T-helper 1 cell treated with Interleukin-12 subunit alpha and Interleukin-12 subunit beta and Interleukin-4 antibody, amounts not matched to agents 30 μg/mL and 1 μg/mL, for 36 hours (primary cell): ENCODE data around the gene NLRP1.

Experiments
- H3K27ac Mint-ChIP-seq: one replicate; pipeline ENCODE4 v1.8.0; 2021; ENCODE audit warnings: mild to moderate bottlenecking, mixed read lengths
- H3K27me3 Mint-ChIP-seq: one replicate; pipeline ENCODE4 v1.8.0; 2021; ENCODE audit warnings: low read depth, mixed read lengths
- H3K36me3 Mint-ChIP-seq: one replicate; pipeline ENCODE4 v1.8.0; 2021; ENCODE audit warnings: low read depth, mixed read lengths
- H3K4me1 Mint-ChIP-seq: one replicate; pipeline ENCODE4 v1.8.0; 2021; ENCODE audit warnings: low read depth, mixed read lengths
- H3K4me3 Mint-ChIP-seq: one replicate; pipeline ENCODE4 v1.8.0; 2021; ENCODE audit warnings: mild to moderate bottlenecking, moderate library complexity, mixed read lengths
- H3K9me3 Mint-ChIP-seq: one replicate; pipeline ENCODE4 v1.8.0; 2021; ENCODE audit warnings: mixed read lengths

Gene NLRP1

GRCh38 chr17:5605452-5605851, 21.1 kb upstream of the NLRP1 start:
- Mint-ChIP-seq H3K27ac (no peak overlapping the region), H3K4me3 (no peak overlapping the region), H3K36me3 (no peaks in the 10 kb centered on the region), H3K4me1 (peaks cover 2% of the 10 kb centered on the region), H3K9me3 (no peaks in the 10 kb centered on the region), H3K27me3 (peaks cover 33% of the 10 kb centered on the region)

DNA sequence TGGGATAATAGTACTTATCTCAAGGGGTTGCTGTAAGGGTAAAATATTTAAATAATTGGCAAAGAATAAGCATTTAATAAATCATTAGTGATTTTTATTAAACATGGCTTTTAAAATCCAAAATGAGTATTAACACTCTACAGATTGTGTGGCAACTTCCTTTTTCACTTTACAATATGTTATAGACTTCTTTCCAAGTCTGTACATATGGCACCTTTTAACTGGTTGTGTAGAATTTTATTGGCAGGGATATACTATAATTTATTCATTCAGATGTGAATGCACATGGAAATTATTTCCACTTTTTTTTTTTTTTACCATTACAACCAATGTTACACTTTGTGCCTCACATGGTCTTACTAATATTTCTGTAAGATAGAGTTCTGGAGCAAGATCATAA, 15.7 kb upstream of the NLRP1 start:
- H3K9me3 Mint-ChIP-seq, result no peaks in the 10 kb centered on the region
- H3K27ac Mint-ChIP-seq, result no peak overlapping the region
- no peak overlapping the region for H3K4me3 Mint-ChIP-seq
- no peaks in the 10 kb centered on the region for H3K36me3 Mint-ChIP-seq
- H3K4me1 Mint-ChIP-seq, result no peaks in the 10 kb centered on the region
- peaks cover 53% of the 10 kb centered on the region for H3K27me3 Mint-ChIP-seq

DNA sequence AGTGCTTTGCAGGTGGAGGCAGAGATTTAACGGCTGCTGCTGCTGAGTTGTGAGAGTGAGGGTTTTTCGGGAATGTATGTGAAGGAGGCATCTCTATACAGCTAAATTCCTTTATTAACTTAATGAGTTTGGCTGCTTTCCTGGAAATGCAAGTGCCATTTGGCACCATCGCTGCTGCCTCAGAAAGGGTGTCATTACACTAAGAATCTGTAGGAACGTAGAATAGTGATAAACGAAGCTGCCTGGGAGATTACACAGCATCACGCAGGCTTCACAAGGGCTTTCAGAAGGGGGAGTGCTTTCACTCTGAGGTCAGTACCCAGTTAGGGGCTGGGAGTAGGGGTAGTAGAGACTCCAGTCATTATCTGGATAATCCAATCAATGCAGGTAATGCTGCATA, 14.1 kb upstream of the NLRP1 start:
- Mint-ChIP-seq H3K36me3 (no peaks in the 10 kb centered on the region), H3K27ac (no peak overlapping the region), H3K9me3 (no peaks in the 10 kb centered on the region), H3K4me1 (no peaks in the 10 kb centered on the region), H3K4me3 (no peak overlapping the region), H3K27me3 (peaks cover 53% of the 10 kb centered on the region)

DNA sequence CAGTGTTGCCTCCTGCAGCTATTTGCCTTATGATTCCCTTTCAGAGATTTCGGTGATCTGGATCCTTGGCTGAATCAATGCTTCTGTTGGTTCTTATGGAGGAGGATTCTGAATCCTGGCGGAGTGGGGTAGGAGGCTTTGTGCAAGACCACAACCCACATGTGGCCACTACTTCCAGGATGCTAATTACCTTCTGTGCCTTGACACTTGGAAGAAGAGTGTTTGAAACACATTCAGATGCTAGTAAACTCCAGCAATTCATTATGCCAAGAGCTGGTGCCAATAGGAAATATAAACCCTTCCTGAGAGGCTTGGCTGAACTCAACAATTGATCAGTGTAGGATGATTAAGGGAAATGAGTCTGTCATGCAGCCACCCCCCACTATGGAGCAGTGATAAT, 12.1 kb upstream of the NLRP1 start:
- Mint-ChIP-seq H3K27me3 (peaks cover 53% of the 10 kb centered on the region), H3K27ac (no peak overlapping the region)

DNA sequence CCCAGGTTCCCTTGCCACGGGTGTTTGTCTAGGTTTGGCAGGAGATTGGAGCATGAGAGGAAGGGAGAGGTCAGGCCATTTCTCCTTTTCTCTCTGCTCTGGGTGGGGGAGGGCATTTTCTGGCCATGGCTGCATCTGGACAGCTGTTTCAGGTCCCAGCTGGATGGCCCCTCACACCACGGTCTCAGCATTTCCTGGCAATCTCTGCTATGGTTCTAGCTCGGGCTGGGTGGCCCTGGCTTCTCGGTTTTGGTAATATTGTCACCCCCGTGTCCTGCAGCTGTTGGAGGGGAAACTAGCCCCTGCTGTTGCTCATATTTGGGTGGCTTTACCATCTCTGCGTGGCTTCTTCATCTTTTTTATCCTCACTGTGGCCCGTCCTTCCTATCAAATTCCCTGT, 11.5 kb upstream of the NLRP1 start:
- Mint-ChIP-seq H3K36me3 (no peaks in the 10 kb centered on the region), H3K4me1 (no peaks in the 10 kb centered on the region), H3K27me3 (peaks cover 47% of the 10 kb centered on the region), H3K27ac (no peak overlapping the region), H3K9me3 (no peaks in the 10 kb centered on the region), H3K4me3 (no peak overlapping the region)

More for the DNA sequence above, 12.1 kb upstream of the NLRP1 start:
- Mint-ChIP-seq H3K4me3 (no peak overlapping the region), H3K9me3 (no peaks in the 10 kb centered on the region), H3K36me3 (no peaks in the 10 kb centered on the region), H3K4me1 (no peaks in the 10 kb centered on the region)

GRCh38 chr17:5592382-5592781, 8.1 kb upstream of the NLRP1 start:
- no peaks in the 10 kb centered on the region for H3K9me3 Mint-ChIP-seq
- H3K27me3 Mint-ChIP-seq, result peaks cover 30% of the 10 kb centered on the region
- no peak overlapping the region for H3K27ac Mint-ChIP-seq
- no peaks in the 10 kb centered on the region for H3K36me3 Mint-ChIP-seq
- peaks cover under 1% of the 10 kb centered on the region for H3K4me1 Mint-ChIP-seq
- H3K4me3 Mint-ChIP-seq, result no peak overlapping the region

DNA sequence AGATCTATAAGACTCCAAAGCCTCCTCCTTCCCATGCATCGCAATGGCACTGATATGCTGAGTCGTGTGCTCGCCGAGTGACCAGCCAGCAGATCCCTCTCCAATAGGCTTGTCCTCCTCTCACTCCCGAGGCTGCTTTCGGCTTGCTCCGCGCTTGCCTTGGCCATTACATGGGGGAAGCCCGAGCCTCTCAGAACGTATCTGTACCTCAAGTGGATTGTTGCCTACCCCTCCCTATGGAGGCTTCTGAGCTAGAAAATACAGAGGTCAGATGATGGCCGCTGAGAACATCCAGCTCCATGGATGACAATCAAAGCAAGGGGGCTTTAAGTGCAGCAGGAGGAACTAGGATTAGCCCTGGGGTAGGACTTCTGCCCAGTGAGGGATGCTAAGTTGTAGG, 7.7 kb upstream of the NLRP1 start:
- Mint-ChIP-seq H3K36me3 (no peaks in the 10 kb centered on the region), H3K27me3 (peaks cover 29% of the 10 kb centered on the region), H3K4me1 (peaks cover 5% of the 10 kb centered on the region), H3K4me3 (no peak overlapping the region), H3K27ac (no peak overlapping the region), H3K9me3 (no peaks in the 10 kb centered on the region)

GRCh38 chr17:5588584-5588983, 4.3 kb upstream of the NLRP1 start:
- Mint-ChIP-seq H3K4me3 (no peak overlapping the region), H3K36me3 (no peaks in the 10 kb centered on the region), H3K4me1 (peaks cover 31% of the 10 kb centered on the region), H3K9me3 (no peaks in the 10 kb centered on the region), H3K27me3 (peaks cover 9% of the 10 kb centered on the region), H3K27ac (no peak overlapping the region)

DNA sequence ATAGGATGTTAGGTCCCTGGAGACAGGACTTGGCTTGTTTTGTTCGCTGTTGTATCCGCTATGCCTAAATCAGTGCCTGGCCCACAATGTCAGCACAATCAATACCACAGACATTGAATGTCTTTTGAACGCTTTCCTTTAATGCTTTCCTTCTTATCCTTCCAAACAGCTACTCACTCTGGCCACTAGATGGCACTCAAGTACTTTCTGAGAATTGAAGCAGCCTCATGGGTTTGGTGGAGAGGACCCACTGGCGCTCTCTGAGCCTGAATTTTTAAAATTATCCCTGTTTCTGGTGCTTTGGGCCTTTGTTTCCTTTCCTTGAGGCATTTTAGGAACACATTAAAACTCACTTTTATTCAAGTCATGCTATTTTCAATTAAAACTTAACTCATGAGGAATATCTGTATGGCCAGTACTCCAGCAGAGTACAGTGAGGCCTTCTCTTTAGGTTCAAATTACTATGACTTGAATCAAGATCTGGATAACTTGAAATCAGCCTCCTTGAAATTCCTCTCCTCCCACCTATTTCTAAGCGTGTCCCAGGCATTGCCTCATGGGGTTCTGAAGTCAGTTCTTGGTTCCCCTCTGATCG, 3.2 kb upstream of the NLRP1 start:
- H3K9me3 Mint-ChIP-seq, result no peaks in the 10 kb centered on the region
- no peak overlapping the region for H3K4me3 Mint-ChIP-seq
- H3K4me1 Mint-ChIP-seq, result peaks cover 38% of the 10 kb centered on the region
- peaks cover 9% of the 10 kb centered on the region for H3K27me3 Mint-ChIP-seq
- peaks cover 6% of the 10 kb centered on the region for H3K36me3 Mint-ChIP-seq
- peak overlapping the region; percentile 43 for H3K27ac Mint-ChIP-seq

DNA sequence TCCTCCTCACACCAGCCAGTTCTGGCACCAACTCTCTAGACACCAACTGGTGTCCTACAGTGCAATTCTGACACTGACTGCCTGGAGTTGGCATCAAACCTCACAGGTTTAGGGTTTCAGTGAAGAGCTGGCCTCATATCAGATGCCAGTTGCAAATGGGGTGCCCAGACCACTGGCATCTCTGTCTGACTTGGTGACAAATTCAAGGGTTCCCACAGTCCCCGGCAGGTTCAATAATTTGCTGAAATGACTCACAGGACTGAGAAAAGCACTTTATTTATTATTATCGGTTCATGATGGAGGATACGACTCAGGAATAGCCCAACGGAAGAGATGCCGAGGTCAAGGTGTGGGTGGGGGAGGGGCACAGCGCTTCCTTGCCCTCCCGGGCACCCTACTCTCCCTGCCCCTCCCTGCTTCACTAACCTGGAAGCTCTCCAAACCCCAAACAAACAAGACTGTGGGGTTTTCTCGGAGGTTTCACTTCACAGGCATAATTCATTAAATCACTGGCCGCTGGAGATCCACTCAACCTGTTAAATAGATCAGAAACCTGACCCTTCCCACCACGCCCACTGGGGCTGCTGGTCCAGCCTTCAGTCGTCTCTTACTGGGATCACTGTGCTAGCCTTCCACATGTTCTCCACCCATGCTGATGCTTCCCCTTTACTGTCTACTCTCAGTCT, 1.7 kb upstream of the NLRP1 start:
- Mint-ChIP-seq H3K4me1 (peaks cover 50% of the 10 kb centered on the region), H3K4me3 (no peak overlapping the region), H3K27ac (no peak overlapping the region), H3K9me3 (no peaks in the 10 kb centered on the region), H3K36me3 (peaks cover 22% of the 10 kb centered on the region), H3K27me3 (peaks cover 3% of the 10 kb centered on the region)

DNA sequence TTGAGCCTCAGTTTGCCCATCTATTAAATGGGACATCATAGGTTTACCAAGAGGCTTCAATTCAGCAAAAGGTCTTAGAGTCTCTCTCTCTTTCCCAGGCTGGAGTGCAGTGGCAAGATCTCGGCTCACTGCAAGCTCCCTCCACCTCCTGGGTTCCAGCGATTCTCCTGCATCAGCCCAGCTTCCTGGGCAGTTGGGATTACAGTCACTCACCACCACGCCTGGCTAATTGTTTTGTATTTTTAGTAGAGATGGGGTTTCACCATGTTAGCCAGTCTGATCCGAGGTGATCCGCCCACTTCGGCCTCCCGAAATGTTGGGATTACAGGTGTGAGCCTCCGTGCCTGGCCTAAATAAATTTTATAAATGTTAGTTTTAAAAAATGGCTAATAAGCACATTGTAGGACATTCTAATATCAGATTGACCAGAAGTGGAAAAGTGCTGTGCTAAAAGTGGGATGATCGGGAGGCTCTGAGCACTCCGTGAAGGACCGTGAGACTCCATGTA, 1.0 kb upstream of the NLRP1 start:
- no peak overlapping the region for H3K4me3 Mint-ChIP-seq
- H3K27me3 Mint-ChIP-seq, result no peaks in the 10 kb centered on the region
- H3K27ac Mint-ChIP-seq, result peak overlapping the region; percentile 95
- peaks cover 56% of the 10 kb centered on the region for H3K4me1 Mint-ChIP-seq
- H3K36me3 Mint-ChIP-seq, result peaks cover 28% of the 10 kb centered on the region
- H3K9me3 Mint-ChIP-seq, result no peaks in the 10 kb centered on the region

GRCh38 chr17:5583426-5584382, 605 bp downstream of the NLRP1 start:
- Mint-ChIP-seq H3K4me1 (peaks cover 65% of the 10 kb centered on the region), H3K27ac (peak overlapping the region; percentile 95), H3K27me3 (no peaks in the 10 kb centered on the region), H3K36me3 (peaks cover 42% of the 10 kb centered on the region), H3K4me3 (peak overlapping the region; percentile 95), H3K9me3 (peaks cover 4% of the 10 kb centered on the region)

GRCh38 chr17:5582209-5583185, 1.8 kb downstream of the NLRP1 start:
- peaks cover 4% of the 10 kb centered on the region for H3K9me3 Mint-ChIP-seq
- H3K4me3 Mint-ChIP-seq, result peak overlapping the region; percentile 95
- H3K27me3 Mint-ChIP-seq, result no peaks in the 10 kb centered on the region
- peak overlapping the region; percentile 79 for H3K27ac Mint-ChIP-seq
- peaks cover 53% of the 10 kb centered on the region for H3K36me3 Mint-ChIP-seq
- peaks cover 65% of the 10 kb centered on the region for H3K4me1 Mint-ChIP-seq

- Mint-ChIP-seq H3K27me3 (no peaks in the 10 kb centered on the region), H3K4me1 (peaks cover 60% of the 10 kb centered on the region), H3K9me3 (peaks cover 8% of the 10 kb centered on the region), H3K27ac (peak overlapping the region; percentile 45), H3K36me3 (peaks cover 61% of the 10 kb centered on the region), H3K4me3 (no peak overlapping the region)
Measured at GRCh38 chr17:5581655-5582054, 2.7 kb downstream of the NLRP1 start.
